DND-41 (cell line): ENCODE results near the gene ASB1.

Experiments
- CTCF ChIP-seq: IDR thresholded peaks from 2 replicates; pipeline ENCODE4 v1.5.1; 2012; ENCODE audit warnings: borderline replicate concordance, low read length, moderate library complexity, mild to moderate bottlenecking; ENCODE audit not compliant: poor library complexity, severe bottlenecking; ENCODE audit errors: extremely low read depth
- EZH2 ChIP-seq: IDR thresholded peaks from 3 replicates; pipeline ENCODE4 v1.6.1; 2012; ENCODE audit warnings: borderline replicate concordance, low read depth, mild to moderate bottlenecking, moderate library complexity, low read length, inconsistent platforms; ENCODE audit not compliant: severe bottlenecking

DNA sequence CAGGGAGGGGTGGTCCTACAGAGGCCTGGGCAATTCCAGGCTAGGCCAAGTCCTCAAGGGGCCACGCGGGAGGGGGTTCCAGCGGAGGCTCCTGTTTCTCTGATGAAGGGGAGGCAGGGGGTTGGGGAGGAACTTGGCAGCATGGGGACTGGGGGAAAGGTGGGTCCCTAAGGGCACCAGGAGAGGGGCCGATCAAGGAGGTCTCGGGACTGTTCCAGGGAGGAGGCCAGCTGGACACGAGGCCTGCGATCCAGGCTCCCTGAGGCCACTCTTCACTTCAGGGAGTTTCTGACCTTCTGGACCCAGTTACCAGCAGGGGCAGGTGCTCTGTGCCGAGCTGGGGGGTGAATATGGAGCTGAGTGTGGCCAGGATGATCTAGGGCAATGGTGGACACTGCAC is 71.5 kb downstream of the ASB1 start:
- no peak for TF ChIP-seq CTCF
- no peak for TF ChIP-seq EZH2
